SU-DHL-6 (cell line): ENCODE data around the gene SKOR1.

Source experiments
- H2AFZ ChIP-seq: fragments of 200-600 bp; sonication (generic); 2 replicates; pipeline ENCODE4 v1.6.1; 2014; ENCODE audit warnings: low read depth, mild to moderate bottlenecking, moderate library complexity, mixed read lengths, antibody characterized with exemption, low read length; ENCODE audit not compliant: severe bottlenecking
- H3F3A ChIP-seq: fragments of 200-600 bp; shearing (Covaris generic); 2 replicates; pipeline ENCODE4 v1.6.0; 2016; ENCODE audit warnings: antibody characterized with exemption, mild to moderate bottlenecking; ENCODE audit not compliant: insufficient read depth
- H3K27ac ChIP-seq: fragments of 200-600 bp; sonication (generic); 2 replicates; pipeline ENCODE4 v1.5.1; 2016; ENCODE audit warnings: low read depth, mild to moderate bottlenecking, low read length, moderate library complexity, mixed read lengths
- H3K27me3 ChIP-seq: fragments of 200-600 bp; sonication (generic), shearing (Covaris generic); 2 replicates; pipeline ENCODE4 v1.6.0; 2014; ENCODE audit warnings: mild to moderate bottlenecking, low read length
- H3K36me3 ChIP-seq: fragments of 200-600 bp; sonication (generic); 2 replicates; pipeline ENCODE4 v1.6.1; 2014; ENCODE audit warnings: mild to moderate bottlenecking, low read length, mixed read lengths
- H3K4me2 ChIP-seq: fragments of 300-600, 200-600 bp; shearing (Covaris generic), sonication (generic); 2 replicates; pipeline ENCODE4 v1.6.0; 2014; ENCODE audit warnings: low read length, low read depth, mild to moderate bottlenecking; ENCODE audit not compliant: poor library complexity, severe bottlenecking
- H3K4me3 ChIP-seq: fragments of 200-600 bp; sonication (generic); 2 replicates; pipeline ENCODE4 v1.5.1; 2014; ENCODE audit warnings: antibody characterized with exemption, low read length, mild to moderate bottlenecking, mixed read lengths; ENCODE audit not compliant: insufficient read depth, poor library complexity, severe bottlenecking
- H3K79me2 ChIP-seq: fragments of 200-600 bp; sonication (generic); 2 replicates; pipeline ENCODE4 v1.6.1; 2014; ENCODE audit warnings: mild to moderate bottlenecking, low read length, moderate library complexity; ENCODE audit not compliant: insufficient read depth
- H3K9ac ChIP-seq: fragments of 200-600 bp; sonication (generic); 2 replicates; pipeline ENCODE4 v1.7.0; 2014; ENCODE audit warnings: mild to moderate bottlenecking, low read length
- H3K9me2 ChIP-seq: fragments of 200-600 bp; sonication (generic); replicated peaks from 2 replicates; pipeline ENCODE4 v1.6.1; 2014; ENCODE audit warnings: low read length; ENCODE audit not compliant: insufficient read depth
- H3K9me3 ChIP-seq: fragments of 200-600 bp; sonication (generic); 2 replicates; pipeline ENCODE4 v1.6.1; 2014; ENCODE audit warnings: low read length, mixed read lengths; ENCODE audit not compliant: insufficient read depth
- H4K20me1 ChIP-seq: fragments of 200-600 bp; sonication (generic); 2 replicates; pipeline ENCODE4 v1.6.1; 2014; ENCODE audit warnings: low read depth, mild to moderate bottlenecking, antibody characterized with exemption, low read length, moderate library complexity, mixed read lengths
- CTCF ChIP-seq: fragments of 200-600 bp; sonication (generic); IDR thresholded peaks from one replicate; pipeline ENCODE4 v1.5.1; 2017; ENCODE audit warnings: antibody characterized with exemption, mild to moderate bottlenecking, low read length, moderate library complexity; ENCODE audit not compliant: insufficient read depth, poor library complexity, severe bottlenecking
- EZH2phosphoT487 ChIP-seq: fragments of 200-600 bp; sonication (generic), shearing (Covaris generic); conservative IDR thresholded peaks from 2 replicates; pipeline ENCODE4 v1.6.1; 2018; ENCODE audit warnings: mild to moderate bottlenecking, antibody characterized with exemption, low read length, moderate library complexity, mixed read lengths

SKOR1 gene

GRCh38 chr15:67801142-67801541 is 24.2 kb upstream of the SKOR1 start:
- no peak overlapping the region for H3K27ac ChIP-seq
- no peaks in the 10 kb centered on the region for H3K36me3 ChIP-seq
- H3F3A ChIP-seq = no peaks in the 10 kb centered on the region
- no peak overlapping the region for H3K4me2 ChIP-seq
- no peaks in the 10 kb centered on the region for H3K79me2 ChIP-seq
- no peaks in the 10 kb centered on the region for H4K20me1 ChIP-seq
- H3K9ac ChIP-seq = no peak overlapping the region
- H3K27me3 ChIP-seq = no peaks in the 10 kb centered on the region
- TF ChIP-seq CTCF = no peak
- TF ChIP-seq EZH2phosphoT487 = no peak
- H3K4me3 ChIP-seq = no peak overlapping the region
- H3K9me3 ChIP-seq = no peaks in the 10 kb centered on the region
- no peak overlapping the region for H2AFZ ChIP-seq
- H3K9me2 ChIP-seq = no peaks in the 10 kb centered on the region

GRCh38 chr15:67801926-67802914 is 23.1 kb upstream of the SKOR1 start:
- Histone ChIP-seq H3K9me3 (no peaks in the 10 kb centered on the region), H4K20me1 (no peaks in the 10 kb centered on the region), H3K79me2 (no peaks in the 10 kb centered on the region), H3K9ac (no peak overlapping the region), H3F3A (no peaks in the 10 kb centered on the region), H3K27me3 (no peaks in the 10 kb centered on the region), H3K9me2 (no peaks in the 10 kb centered on the region), H3K4me2 (no peak overlapping the region), H3K4me3 (no peak overlapping the region), H2AFZ (no peak overlapping the region), H3K36me3 (no peaks in the 10 kb centered on the region), H3K27ac (no peak overlapping the region)
- TF ChIP-seq EZH2phosphoT487 (no peak), CTCF (no peak)

GRCh38 chr15:67803299-67803698 is 22.0 kb upstream of the SKOR1 start:
- H3K27ac ChIP-seq = no peak overlapping the region
- H3K27me3 ChIP-seq = no peaks in the 10 kb centered on the region
- no peaks in the 10 kb centered on the region for H3F3A ChIP-seq
- H4K20me1 ChIP-seq = no peaks in the 10 kb centered on the region
- no peak overlapping the region for H3K4me3 ChIP-seq
- H3K79me2 ChIP-seq = no peaks in the 10 kb centered on the region
- TF ChIP-seq CTCF (no peak), EZH2phosphoT487 (no peak)
- H3K9ac ChIP-seq = no peak overlapping the region
- no peaks in the 10 kb centered on the region for H3K9me2 ChIP-seq
- no peaks in the 10 kb centered on the region for H3K9me3 ChIP-seq
- H2AFZ ChIP-seq = no peak overlapping the region
- H3K4me2 ChIP-seq = no peak overlapping the region
- H3K36me3 ChIP-seq = no peaks in the 10 kb centered on the region
